ENCODE results near the gene ALS2. TPM values are rescaled to one million over a fixed set of nuclear protein-coding genes. Genes with fewer than 3 reads are reported as not detected.
A peak's percentile ranks its signal among the peaks of the same experiment; 100 is the strongest.
"Not testable (repeated sequence)": the region's sequence is repeated elsewhere in the genome, so short reads cannot be mapped to it uniquely, and the experiment has no call there.

The ALS2 gene
- total RNA-seq, 1 donor from 2014 or later, result 11.3 TPM

GRCh38 chr2:201707142-201707541, 73.6 kb downstream of the ALS2 start:
- no peaks in the 10 kb centered on the region for H3K27me3 Mint-ChIP-seq
- no peak for DNase-seq
- H3K27ac Mint-ChIP-seq, result no peak overlapping the region
- H3K4me3 Mint-ChIP-seq, result no peak overlapping the region
- no peaks in the 10 kb centered on the region for H3K4me1 Mint-ChIP-seq
- H3K9me3 Mint-ChIP-seq, result no peaks in the 10 kb centered on the region
- peaks cover 10% of the 10 kb centered on the region for H3K36me3 Mint-ChIP-seq (ENCODE audit: low read depth)
- intact Hi-C loops (cut with micrococcal nuclease), result no loop called here

GRCh38 chr2:201704536-201704935, 76.2 kb downstream of the ALS2 start:
- H3K36me3 Mint-ChIP-seq (ENCODE audit: low read depth), result peaks cover 5% of the 10 kb centered on the region
- no peaks in the 10 kb centered on the region for H3K4me1 Mint-ChIP-seq

DNA sequence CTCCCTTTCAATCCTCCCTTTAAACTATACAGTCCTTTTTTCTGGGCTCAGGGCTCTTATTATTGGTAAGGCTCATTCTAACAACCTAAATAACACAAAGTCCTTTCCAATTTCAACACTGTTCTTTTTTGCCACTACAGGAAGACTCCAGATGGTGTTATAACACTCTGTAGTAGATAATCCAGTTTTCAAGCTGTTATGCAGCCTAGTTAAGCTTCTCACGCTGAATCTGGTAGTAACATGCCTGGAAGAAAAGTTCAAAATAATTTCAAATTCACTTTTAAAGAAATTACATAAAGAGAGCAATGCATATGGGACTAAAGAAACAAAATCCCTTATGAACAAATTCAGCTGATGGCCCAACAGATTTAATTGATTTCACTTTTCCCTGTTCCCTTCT, 79.1 kb downstream of the ALS2 start:
- no peaks in the 10 kb centered on the region for H3K4me1 Mint-ChIP-seq
- intact Hi-C loops (cut with micrococcal nuclease), result no loop called here

More at GRCh38 chr2:201704536-201704935, 76.2 kb downstream of the ALS2 start:
- DNase-seq, result no peak
- intact Hi-C loops (cut with micrococcal nuclease), result no loop called here
- no peaks in the 10 kb centered on the region for H3K27me3 Mint-ChIP-seq
- no peak overlapping the region for H3K27ac Mint-ChIP-seq
- H3K4me3 Mint-ChIP-seq, result no peak overlapping the region
- H3K9me3 Mint-ChIP-seq, result no peaks in the 10 kb centered on the region

GRCh38 chr2:201699416-201699815, 81.3 kb downstream of the ALS2 start:
- DNase-seq, result peak; percentile 35
- intact Hi-C loops (cut with micrococcal nuclease), result no loop called here
- peaks cover 4% of the 10 kb centered on the region for H3K36me3 Mint-ChIP-seq (ENCODE audit: low read depth)
- no peak overlapping the region for H3K4me3 Mint-ChIP-seq
- H3K4me1 Mint-ChIP-seq, result no peaks in the 10 kb centered on the region
- H3K27ac Mint-ChIP-seq, result no peak overlapping the region
- no peaks in the 10 kb centered on the region for H3K27me3 Mint-ChIP-seq
- H3K9me3 Mint-ChIP-seq, result no peaks in the 10 kb centered on the region

More for the DNA sequence above, 79.1 kb downstream of the ALS2 start:
- H3K27me3 Mint-ChIP-seq, result no peaks in the 10 kb centered on the region
- H3K9me3 Mint-ChIP-seq, result no peaks in the 10 kb centered on the region
- DNase-seq, result no peak
- peaks cover 4% of the 10 kb centered on the region for H3K36me3 Mint-ChIP-seq (ENCODE audit: low read depth)
- H3K4me3 Mint-ChIP-seq, result no peak overlapping the region
- no peak overlapping the region for H3K27ac Mint-ChIP-seq

GRCh38 chr2:201698588-201699226, 82.0 kb downstream of the ALS2 start, which contains the start of gene MPP4:
TSS of gene MPP4 (minus strand) at chr2:201698644. CDS start at chr2:201693954, 4,690 bp downstream.
- no peaks in the 10 kb centered on the region for H3K9me3 Mint-ChIP-seq
- no peaks in the 10 kb centered on the region for H3K27me3 Mint-ChIP-seq
- no peaks in the 10 kb centered on the region for H3K36me3 Mint-ChIP-seq (ENCODE audit: low read depth)
- H3K4me1 Mint-ChIP-seq, result no peaks in the 10 kb centered on the region
- no peak within 1 kb of the TSS for H3K4me3 Mint-ChIP-seq
- DNase-seq, result peak; percentile 42
- no peak within 1 kb of the TSS for H3K27ac Mint-ChIP-seq
- intact Hi-C loops (cut with micrococcal nuclease), result no loop called here

DNA sequence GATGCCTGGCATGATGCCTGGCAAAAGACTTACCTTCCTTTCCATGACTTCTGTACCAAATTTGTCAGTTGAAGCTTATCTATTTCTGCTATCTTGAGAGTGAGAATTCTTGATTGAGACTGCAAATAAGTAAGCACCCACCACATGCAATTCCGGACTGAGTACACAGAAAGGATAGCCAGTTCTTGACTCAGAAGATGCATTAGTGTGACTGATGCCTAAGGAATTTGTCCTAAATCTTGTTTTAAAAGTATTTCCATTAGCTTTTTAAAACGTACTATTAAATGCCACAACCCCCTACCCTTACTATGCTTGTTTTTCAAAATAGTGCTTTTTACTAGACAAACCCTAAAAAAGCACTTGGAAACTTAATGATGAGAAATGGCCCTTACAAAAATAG, 82.8 kb downstream of the ALS2 start:
- no peaks in the 10 kb centered on the region for H3K36me3 Mint-ChIP-seq (ENCODE audit: low read depth)
- no peaks in the 10 kb centered on the region for H3K9me3 Mint-ChIP-seq
- intact Hi-C loops (cut with micrococcal nuclease), result no loop called here
- H3K27me3 Mint-ChIP-seq, result no peaks in the 10 kb centered on the region
- H3K4me1 Mint-ChIP-seq, result no peaks in the 10 kb centered on the region
- H3K27ac Mint-ChIP-seq, result no peak overlapping the region
- DNase-seq, result no peak
- no peak overlapping the region for H3K4me3 Mint-ChIP-seq

- intact Hi-C loops (cut with micrococcal nuclease), result no loop called here
- no peak for DNase-seq
- Mint-ChIP-seq H3K9me3 (no peaks in the 10 kb centered on the region), H3K27ac (no peak overlapping the region), H3K36me3 (ENCODE audit: low read depth) (no peaks in the 10 kb centered on the region), H3K4me1 (no peaks in the 10 kb centered on the region), H3K4me3 (no peak overlapping the region), H3K27me3 (no peaks in the 10 kb centered on the region)
Observed at GRCh38 chr2:201696151-201696659, 84.5 kb downstream of the ALS2 start.

DNA sequence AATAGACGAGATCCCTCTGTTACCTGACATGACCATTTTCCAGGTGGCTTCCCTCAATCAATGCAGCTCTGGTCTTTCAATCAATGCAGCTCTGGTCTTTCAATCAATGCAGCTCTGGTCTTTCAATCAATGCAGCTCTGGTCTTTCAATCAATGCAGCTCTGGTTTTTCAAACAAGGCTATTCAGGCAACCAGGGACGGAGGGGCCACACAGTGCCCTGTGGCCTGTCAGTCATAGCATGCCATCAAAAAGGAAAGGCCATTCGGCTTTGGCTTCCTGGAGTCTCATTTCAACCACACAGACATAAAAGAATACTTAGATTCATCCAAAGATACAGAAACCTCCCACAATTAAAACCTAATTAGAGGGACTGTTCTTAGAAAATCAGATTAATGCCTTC, 95.6 kb downstream of the ALS2 start:
- Mint-ChIP-seq H3K27ac (no peak overlapping the region), H3K36me3 (ENCODE audit: low read depth) (no peaks in the 10 kb centered on the region), H3K4me1 (no peaks in the 10 kb centered on the region), H3K27me3 (peaks cover 17% of the 10 kb centered on the region), H3K9me3 (no peaks in the 10 kb centered on the region), H3K4me3 (no peak overlapping the region)
- no peak for DNase-seq
- intact Hi-C loops (cut with micrococcal nuclease), result no loop called here

- intact Hi-C loops (cut with micrococcal nuclease), result no loop called here
- Mint-ChIP-seq H3K4me3 (no peak overlapping the region), H3K4me1 (no peaks in the 10 kb centered on the region), H3K27me3 (peaks cover under 1% of the 10 kb centered on the region), H3K9me3 (no peaks in the 10 kb centered on the region), H3K36me3 (ENCODE audit: low read depth) (no peaks in the 10 kb centered on the region), H3K27ac (no peak overlapping the region)
- peak; percentile 63 for DNase-seq
Observed at GRCh38 chr2:201680743-201681142, 100.0 kb downstream of the ALS2 start.

DNA sequence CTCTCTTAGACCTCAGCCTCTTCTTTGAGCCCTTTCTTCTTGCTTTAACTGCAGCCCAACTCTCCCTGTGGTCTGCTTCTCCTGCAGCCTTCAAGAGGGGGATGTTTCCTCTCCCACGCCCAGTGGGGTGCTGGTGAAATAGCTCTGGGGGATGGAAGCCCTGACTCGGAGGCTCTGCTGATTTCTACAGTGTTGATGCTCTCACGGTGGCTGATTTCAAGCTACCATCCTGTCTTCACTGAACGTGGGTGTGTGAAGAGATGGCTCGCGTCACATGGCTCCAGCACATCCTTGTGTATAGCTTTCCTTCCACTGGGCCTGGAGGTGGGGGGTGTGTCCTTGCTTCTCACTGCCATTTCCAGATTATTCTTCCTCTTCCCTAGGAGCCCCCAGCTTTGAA, 102.3 kb downstream of the ALS2 start:
- no peaks in the 10 kb centered on the region for H3K4me1 Mint-ChIP-seq
- intact Hi-C loops (cut with micrococcal nuclease), result no loop called here
- no peak overlapping the region for H3K27ac Mint-ChIP-seq
- no peak for DNase-seq
- no peaks in the 10 kb centered on the region for H3K9me3 Mint-ChIP-seq
- H3K36me3 Mint-ChIP-seq (ENCODE audit: low read depth), result no peaks in the 10 kb centered on the region
- no peaks in the 10 kb centered on the region for H3K27me3 Mint-ChIP-seq
- H3K4me3 Mint-ChIP-seq, result no peak overlapping the region

DNA sequence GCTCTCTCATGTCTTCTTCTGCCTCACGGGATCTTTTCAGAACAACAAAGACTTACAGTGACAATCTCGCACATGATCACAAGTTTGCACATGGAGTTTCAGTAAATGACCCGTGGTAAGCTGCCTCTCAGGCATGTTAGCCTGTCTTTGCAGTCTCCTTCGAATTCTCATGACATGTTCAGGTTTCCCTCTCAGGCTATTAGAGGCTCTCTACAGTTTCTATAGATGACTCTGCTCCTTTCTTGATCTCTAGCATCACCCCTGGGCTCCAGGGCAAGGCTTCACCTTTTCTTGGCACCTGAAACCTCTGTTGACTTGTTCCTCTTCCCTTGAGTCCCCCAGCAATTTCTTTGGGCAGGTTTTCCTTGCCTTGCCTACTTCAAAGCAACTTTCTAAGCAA, 105.3 kb downstream of the ALS2 start:
- Mint-ChIP-seq H3K27ac (no peak overlapping the region), H3K27me3 (peaks cover 11% of the 10 kb centered on the region), H3K9me3 (no peaks in the 10 kb centered on the region), H3K4me3 (no peak overlapping the region), H3K4me1 (no peaks in the 10 kb centered on the region), H3K36me3 (ENCODE audit: low read depth) (no peaks in the 10 kb centered on the region)
- DNase-seq, result no peak
- intact Hi-C loops (cut with micrococcal nuclease), result no loop called here

- Mint-ChIP-seq H3K4me3 (no peak overlapping the region), H3K36me3 (ENCODE audit: low read depth) (no peaks in the 10 kb centered on the region)
Observed at GRCh38 chr2:201674794-201675193, 105.9 kb downstream of the ALS2 start.

DNA sequence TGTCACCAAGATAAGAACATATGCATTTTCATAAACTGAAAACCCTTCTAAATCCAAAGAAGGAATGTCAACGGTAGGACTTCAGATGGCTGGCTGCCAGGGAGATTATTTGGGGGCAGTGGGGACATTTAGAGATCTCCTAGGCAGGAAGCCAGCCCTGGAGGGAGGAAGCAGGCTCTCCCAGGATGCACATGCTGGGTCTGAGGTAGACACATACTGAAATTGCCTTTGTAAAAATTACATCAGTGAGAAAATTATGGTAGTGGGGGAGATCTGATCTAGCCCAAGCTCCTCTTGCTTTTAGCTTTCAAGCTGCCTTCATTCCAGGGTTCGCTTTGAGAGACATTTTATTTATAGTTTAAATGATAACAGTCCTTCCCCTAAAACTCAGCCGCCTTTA, 106.4 kb downstream of the ALS2 start:
- intact Hi-C loops (cut with micrococcal nuclease), result no loop called here
- Mint-ChIP-seq H3K4me3 (no peak overlapping the region), H3K9me3 (no peaks in the 10 kb centered on the region), H3K4me1 (no peaks in the 10 kb centered on the region), H3K36me3 (ENCODE audit: low read depth) (no peaks in the 10 kb centered on the region), H3K27ac (no peak overlapping the region), H3K27me3 (peaks cover 13% of the 10 kb centered on the region)
- no peak for DNase-seq

More at GRCh38 chr2:201674794-201675193, 105.9 kb downstream of the ALS2 start:
- Mint-ChIP-seq H3K27me3 (peaks cover 12% of the 10 kb centered on the region), H3K27ac (no peak overlapping the region), H3K4me1 (no peaks in the 10 kb centered on the region), H3K9me3 (no peaks in the 10 kb centered on the region)
- DNase-seq, result no peak
- intact Hi-C loops (cut with micrococcal nuclease), result no loop called here

DNA sequence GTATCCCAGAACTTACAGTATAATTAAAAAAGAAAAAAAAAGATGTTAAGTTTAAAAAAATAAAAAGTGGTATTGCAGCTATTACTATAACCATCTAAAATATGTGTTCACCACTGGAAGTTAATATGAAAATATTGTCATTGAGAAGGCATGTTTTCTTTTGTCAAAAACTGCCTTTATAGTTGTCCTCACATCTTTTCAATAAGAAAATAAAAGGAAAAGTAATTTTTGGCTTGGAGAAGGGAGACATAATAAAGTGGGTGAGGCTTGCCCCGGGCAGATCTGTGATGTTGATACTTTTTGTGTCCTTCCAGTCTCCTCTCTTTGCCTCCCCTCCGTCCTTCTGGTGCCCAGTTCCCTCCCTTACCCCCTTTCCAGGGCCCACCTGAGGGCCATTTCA, 107.2 kb downstream of the ALS2 start:
- Mint-ChIP-seq H3K9me3 (no peaks in the 10 kb centered on the region), H3K27ac (no peak overlapping the region), H3K27me3 (peaks cover 13% of the 10 kb centered on the region), H3K4me1 (no peaks in the 10 kb centered on the region), H3K36me3 (ENCODE audit: low read depth) (no peaks in the 10 kb centered on the region), H3K4me3 (no peak overlapping the region)
- DNase-seq, result no peak
- intact Hi-C loops (cut with micrococcal nuclease), result no loop called here

- H3K4me3 Mint-ChIP-seq; H3K9me3 Mint-ChIP-seq; intact Hi-C loops (cut with micrococcal nuclease); DNase-seq; H3K36me3 Mint-ChIP-seq (ENCODE audit: low read depth); H3K4me1 Mint-ChIP-seq; H3K27ac Mint-ChIP-seq: not testable (repeated sequence)
- peaks cover 14% of the 10 kb centered on the region for H3K27me3 Mint-ChIP-seq
Observed at GRCh38 chr2:201671205-201671604, 109.5 kb downstream of the ALS2 start.
